ENCODE data around the gene ADORA3. TPM values are rescaled to one million over a fixed set of nuclear protein-coding genes. Genes with fewer than 3 reads are reported as not detected.
"Not testable (repeated sequence)": the region's sequence is repeated elsewhere in the genome, so short reads cannot be mapped to it uniquely, and the experiment has no call there.

Gene ADORA3
- 0.38 TPM for polyA plus RNA-seq (2012; ENCODE audit: missing spikeins)

DNA sequence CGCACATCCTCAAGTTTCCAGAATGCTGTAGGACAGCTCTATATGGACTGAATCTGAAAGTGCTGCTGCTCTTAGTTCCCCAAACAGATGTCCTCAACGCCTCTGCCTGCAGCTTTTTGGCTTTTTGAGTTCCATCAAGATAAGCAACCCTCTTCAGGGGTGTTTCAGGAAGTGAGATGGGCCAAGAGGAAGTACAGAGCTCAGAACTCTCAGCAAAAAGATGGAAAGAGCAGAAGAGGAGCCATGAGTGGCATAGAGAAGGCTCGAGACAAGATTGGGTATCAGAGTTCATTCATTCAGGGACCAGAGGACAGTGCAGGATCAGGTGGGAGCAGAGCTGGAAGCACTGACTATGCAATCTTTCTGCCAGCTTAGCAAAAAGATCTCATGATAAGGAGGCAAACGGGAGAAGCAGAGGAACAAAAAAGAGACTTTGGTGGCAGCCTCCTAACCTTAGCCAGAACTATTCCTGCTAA lies at the start of gene ADORA3, which contains the start of gene TMIGD3:
TSS of gene ADORA3 (minus strand) at position 49 of the 476 bp plus-strand sequence. CDS start 279 bp downstream, outside the sequence.
TSS of gene TMIGD3 (minus strand) at position 49 of the 476 bp plus-strand sequence. CDS start 279 bp downstream, outside the sequence.
- FAIRE-seq = no peak
- no peak for DNase-seq (ENCODE audit: insufficient read length)
- TF ChIP-seq POLR2AphosphoS5 (IDR thresholded peaks at IDR 0.05; ENCODE audit: low read depth, low read length) (no peak), TAF1 (IDR thresholded peaks at IDR 0.05; ENCODE audit: borderline replicate concordance, low read depth, low read length) (no peak), POLR2A (IDR thresholded peaks at IDR 0.05; ENCODE audit: low read depth, low read length) (no peak)

DNA sequence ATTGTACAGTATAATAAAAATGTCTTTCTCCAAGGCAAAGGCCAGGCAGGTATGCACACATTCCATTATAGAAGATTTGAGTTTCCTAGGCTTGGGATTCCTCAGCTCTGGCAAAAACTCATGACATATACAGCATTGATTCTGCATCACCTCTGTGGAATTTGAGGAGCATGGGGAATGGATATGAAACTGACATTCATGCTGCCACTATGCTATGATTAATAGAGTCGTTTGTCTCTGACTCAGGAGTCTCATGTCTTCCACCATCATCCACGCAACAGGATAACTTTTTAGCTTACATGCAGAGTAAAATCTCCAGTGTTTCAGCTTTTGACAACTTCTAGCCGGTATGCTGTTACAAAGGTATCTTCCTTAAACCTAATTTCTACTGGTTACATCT lies 49.8 kb upstream of the ADORA3 start:
- TF ChIP-seq TAF1 (IDR thresholded peaks at IDR 0.05; ENCODE audit: borderline replicate concordance, low read depth, low read length) (no peak), POLR2A (IDR thresholded peaks at IDR 0.05; ENCODE audit: low read depth, low read length) (no peak), POLR2AphosphoS5 (IDR thresholded peaks at IDR 0.05; ENCODE audit: low read depth, low read length) (no peak)
- no peak for FAIRE-seq
- DNase-seq (ENCODE audit: insufficient read length) = no peak

DNA sequence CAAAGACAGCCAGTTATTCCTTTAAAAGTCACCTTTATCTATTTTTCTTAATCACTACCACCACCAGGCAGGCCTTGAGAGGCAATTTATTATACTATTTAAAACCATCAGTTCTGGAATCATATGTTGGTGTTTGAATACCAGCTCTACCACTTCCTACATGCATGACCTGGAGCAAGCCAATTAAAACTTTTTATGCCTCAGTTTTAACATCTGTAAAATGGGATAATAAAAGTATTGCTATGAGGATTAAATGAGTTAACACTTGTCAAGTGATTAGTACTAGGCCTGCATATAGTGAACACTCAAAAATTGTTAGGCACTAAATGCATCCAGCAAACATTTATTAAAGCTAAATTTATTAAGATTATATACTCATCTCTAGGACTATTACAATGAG lies 49.2 kb upstream of the ADORA3 start:
- TF ChIP-seq TAF1 (IDR thresholded peaks at IDR 0.05; ENCODE audit: borderline replicate concordance, low read depth, low read length) = no peak
- TF ChIP-seq POLR2AphosphoS5 (IDR thresholded peaks at IDR 0.05; ENCODE audit: low read depth, low read length) = no peak
- no peak for TF ChIP-seq POLR2A (IDR thresholded peaks at IDR 0.05; ENCODE audit: low read depth, low read length)
- DNase-seq (ENCODE audit: insufficient read length) (no peak), FAIRE-seq (no peak)

DNA sequence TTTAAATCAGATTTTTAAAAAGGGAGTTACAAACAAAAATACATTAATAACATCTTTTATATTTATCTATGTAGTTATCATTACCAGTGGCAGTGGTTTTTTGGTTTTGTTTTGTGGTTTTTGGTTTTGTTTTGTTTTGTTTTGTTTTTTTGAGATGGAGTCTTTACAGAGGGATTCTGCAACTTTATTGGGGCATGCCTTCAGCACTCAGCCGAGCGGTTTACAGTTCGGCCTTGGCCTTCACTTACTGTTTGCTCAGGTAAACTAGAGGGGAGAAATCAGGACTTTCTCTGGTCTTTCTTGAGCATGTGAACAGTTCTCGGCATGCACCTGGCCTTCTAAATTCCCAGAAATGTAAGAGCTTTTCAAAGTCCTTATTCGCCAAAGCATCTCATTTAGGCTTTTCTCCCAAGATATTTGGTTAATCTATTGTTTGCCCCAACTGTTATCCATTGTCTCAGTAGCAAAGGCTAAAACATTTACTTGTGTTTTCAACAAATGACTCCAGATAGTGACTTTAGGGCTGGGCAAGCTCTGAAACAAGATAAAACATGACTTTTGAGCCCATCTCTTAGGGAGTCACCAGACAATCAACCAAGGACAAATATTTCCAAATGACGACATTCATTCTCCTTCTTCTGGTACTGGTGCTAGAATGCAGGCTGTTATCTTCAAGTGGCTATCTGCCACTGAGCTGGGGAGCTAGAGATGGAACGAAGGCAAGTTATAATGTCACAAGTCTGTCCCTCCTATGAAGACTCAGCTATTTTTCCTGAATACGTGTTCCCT lies 48.4 kb upstream of the ADORA3 start:
- TF ChIP-seq TAF1 (IDR thresholded peaks at IDR 0.05; ENCODE audit: borderline replicate concordance, low read depth, low read length) (no peak), POLR2A (IDR thresholded peaks at IDR 0.05; ENCODE audit: low read depth, low read length) (no peak), POLR2AphosphoS5 (IDR thresholded peaks at IDR 0.05; ENCODE audit: low read depth, low read length) (no peak)
- FAIRE-seq = no peak
- no peak for DNase-seq (ENCODE audit: insufficient read length)

DNA sequence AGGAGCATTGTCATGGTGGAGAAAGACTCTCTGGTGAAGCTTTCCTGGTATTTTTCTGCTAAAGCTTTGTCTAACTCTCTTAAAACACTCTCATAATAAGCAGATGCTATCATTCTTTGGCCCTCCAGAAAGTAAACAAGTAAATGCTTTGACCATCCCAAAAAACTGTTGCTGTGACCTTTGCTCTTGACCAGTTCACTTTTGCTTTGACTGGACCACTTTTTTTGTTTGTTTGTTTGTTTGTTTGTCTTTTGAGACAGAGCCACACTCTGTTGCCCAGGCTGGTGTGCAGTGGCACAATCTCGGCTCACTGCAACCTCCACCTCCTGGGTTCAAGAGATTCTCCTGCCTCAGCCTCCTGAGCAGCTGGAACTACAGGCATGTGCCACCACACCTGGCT lies 44.4 kb upstream of the ADORA3 start:
- FAIRE-seq; DNase-seq (ENCODE audit: insufficient read length): not testable (repeated sequence)

DNA sequence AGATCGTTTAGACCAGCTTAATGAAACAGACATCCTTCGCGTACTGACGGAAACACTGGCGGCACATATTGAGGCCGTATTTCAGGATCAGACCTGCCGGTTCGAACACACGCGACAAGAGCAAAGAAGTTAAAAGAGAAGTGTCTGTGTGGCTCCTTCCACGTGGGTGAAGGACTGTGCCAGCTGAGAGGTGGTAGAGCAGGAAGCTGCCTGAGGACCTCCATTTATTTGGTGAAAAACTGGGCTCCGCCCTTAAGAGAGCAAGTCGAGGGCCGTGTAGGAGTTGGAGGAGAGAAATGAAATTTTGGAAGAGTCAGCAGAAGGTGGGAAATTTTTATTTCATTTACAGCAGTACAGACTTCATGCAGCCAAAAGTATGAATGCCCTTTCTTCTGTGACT lies 38.8 kb upstream of the ADORA3 start:
- TF ChIP-seq POLR2A (IDR thresholded peaks at IDR 0.05; ENCODE audit: low read depth, low read length) (no peak), POLR2AphosphoS5 (IDR thresholded peaks at IDR 0.05; ENCODE audit: low read depth, low read length) (no peak), TAF1 (IDR thresholded peaks at IDR 0.05; ENCODE audit: borderline replicate concordance, low read depth, low read length) (no peak)
- FAIRE-seq (no peak), DNase-seq (ENCODE audit: insufficient read length) (no peak)

DNA sequence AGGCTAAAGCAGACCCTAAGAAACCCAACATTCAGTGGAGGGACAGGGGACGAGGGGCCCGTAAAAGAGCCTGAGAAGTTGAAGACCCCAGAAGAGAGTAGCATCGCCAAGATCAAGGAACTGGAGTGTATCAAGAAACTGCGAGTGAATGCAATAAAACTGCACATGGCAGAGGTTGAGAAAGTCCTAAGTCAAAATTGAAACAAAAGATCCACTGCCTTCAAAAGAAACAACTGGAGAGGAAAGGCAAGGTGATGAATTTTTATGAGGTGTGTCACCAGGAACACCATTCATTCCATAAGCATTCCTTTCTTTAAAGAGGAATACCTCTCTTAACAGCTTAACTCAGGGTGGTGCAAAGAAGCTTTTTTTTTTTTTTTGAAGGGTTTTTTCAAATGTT lies 38.3 kb upstream of the ADORA3 start:
- TF ChIP-seq POLR2A (IDR thresholded peaks at IDR 0.05; ENCODE audit: low read depth, low read length) = no peak
- no peak for TF ChIP-seq TAF1 (IDR thresholded peaks at IDR 0.05; ENCODE audit: borderline replicate concordance, low read depth, low read length)
- TF ChIP-seq POLR2AphosphoS5 (IDR thresholded peaks at IDR 0.05; ENCODE audit: low read depth, low read length) = no peak
- DNase-seq (ENCODE audit: insufficient read length) = no peak
- no peak for FAIRE-seq

DNA sequence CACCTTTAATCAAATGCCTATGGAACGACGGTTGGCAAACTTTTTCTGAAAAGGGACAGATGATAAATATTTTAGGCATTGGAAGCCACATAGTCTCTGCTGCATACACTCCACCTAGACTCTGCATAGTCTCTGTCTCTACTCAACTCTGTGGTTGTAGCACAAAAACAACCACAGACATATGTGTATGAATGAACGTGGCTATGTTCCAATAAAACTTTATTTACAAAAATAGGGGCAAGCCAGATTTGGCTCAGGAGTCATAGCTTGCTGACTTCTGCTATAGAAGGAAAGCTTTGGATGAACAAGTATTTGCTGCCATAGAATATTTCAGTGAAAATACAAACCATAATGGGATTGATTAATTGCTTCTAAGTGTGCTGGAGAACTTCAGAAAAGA lies 37.5 kb upstream of the ADORA3 start:
- FAIRE-seq (no peak), DNase-seq (ENCODE audit: insufficient read length) (no peak)
- TF ChIP-seq TAF1 (IDR thresholded peaks at IDR 0.05; ENCODE audit: borderline replicate concordance, low read depth, low read length) (no peak), POLR2AphosphoS5 (IDR thresholded peaks at IDR 0.05; ENCODE audit: low read depth, low read length) (no peak), POLR2A (IDR thresholded peaks at IDR 0.05; ENCODE audit: low read depth, low read length) (no peak)

DNA sequence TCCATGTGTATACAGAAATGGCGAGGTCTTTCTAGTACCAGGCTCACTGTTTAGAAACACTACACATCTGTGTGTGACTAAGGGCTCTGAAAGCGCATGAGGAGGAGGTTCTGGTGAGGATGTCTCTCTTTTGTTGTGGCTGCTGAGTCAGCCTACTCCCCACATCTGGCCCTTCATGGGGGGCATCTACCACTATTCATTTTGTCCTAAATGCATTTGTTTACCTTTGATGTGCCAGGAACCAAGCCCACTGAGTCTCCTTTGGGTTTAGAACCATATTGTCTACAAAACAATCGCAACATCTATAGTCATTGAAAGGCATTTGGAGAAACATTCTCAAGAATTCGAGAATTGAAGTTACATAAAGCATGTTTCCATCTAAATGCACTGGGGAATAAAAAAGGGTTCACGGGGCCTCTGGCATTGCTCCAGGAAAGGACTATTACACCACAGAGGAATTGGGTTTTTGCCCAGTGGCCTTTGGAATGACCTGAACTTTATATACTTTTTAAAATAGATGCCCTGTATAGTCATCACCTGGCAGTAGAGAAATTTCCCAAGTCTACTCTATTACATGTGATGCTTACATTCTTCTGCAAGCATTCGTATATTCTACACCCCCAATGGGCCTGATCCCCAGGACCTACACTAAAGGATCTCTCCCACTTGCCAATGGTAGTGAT lies 35.1 kb upstream of the ADORA3 start:
- DNase-seq (ENCODE audit: insufficient read length) (no peak), FAIRE-seq (no peak)
- no peak for TF ChIP-seq TAF1 (IDR thresholded peaks at IDR 0.05; ENCODE audit: borderline replicate concordance, low read depth, low read length)

DNA sequence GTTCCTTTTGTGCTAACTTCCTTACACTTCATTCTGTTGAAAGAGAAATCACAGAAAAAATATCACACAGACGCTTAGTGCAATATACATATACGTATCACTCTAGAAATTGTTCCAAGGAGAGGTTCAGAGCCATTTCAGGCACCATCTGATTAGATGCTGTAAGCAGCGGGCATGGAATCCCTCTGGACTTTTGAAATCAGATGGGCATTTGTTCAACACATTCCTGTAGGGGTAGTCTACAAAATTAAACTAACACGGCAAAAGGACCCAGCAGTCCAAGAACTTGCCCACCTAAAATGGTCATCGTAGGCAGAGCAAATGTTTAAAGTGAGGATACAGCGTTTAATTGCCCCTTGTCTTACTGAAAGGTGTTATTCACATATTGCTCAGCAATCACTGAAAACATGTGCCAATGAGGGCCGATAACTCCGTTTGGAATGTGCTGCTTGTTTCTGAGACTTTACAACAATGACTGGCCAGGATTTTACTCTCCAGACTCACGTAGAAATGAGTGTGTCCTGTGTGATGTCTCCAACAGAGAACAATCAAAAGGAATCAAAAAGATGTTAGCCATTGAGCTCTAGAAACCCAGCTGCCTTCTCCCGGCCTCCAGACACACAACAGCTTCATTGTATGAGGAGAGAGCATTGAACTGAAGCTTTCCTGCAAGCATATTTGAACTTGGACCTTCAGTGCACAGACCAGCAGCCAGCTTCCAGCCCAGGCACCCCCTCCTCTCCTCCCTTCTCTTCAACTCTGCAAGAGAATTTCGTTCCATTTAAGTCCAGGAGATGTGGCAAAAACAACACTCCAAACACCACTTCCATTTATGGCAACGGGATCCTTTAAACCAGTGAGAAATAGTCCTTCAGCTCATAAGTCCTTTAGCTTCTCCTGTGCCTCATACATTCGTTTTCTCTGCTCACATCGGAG lies 32.1 kb upstream of the ADORA3 start:
- no peak for FAIRE-seq
- TF ChIP-seq TAF1 (IDR thresholded peaks at IDR 0.05; ENCODE audit: borderline replicate concordance, low read depth, low read length) (no peak), POLR2AphosphoS5 (IDR thresholded peaks at IDR 0.05; ENCODE audit: low read depth, low read length) (no peak), POLR2A (IDR thresholded peaks at IDR 0.05; ENCODE audit: low read depth, low read length) (no peak)
- DNase-seq (ENCODE audit: insufficient read length) = no peak

DNA sequence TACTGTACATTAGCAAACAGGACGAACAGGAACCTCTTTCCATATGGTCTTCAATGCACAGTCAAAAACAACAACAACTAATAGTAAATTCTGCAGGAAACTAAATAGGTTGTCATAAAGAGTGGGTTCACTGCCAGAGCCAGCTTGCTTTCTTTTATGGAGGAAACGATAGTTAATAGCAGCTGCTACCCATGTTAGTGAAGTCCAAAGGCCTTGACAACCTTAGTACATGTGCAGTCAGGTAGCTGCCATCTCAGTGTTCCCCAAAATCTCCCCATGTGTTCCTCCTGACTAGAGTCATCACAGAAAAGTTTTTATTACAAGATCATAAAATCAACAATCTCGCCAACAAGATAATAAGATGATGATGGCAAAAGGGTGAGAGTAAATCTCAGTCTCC lies 16.6 kb upstream of the ADORA3 start:
- FAIRE-seq = no peak
- TF ChIP-seq POLR2A (IDR thresholded peaks at IDR 0.05; ENCODE audit: low read depth, low read length) = no peak
- TF ChIP-seq POLR2AphosphoS5 (IDR thresholded peaks at IDR 0.05; ENCODE audit: low read depth, low read length) = no peak
- no peak for TF ChIP-seq TAF1 (IDR thresholded peaks at IDR 0.05; ENCODE audit: borderline replicate concordance, low read depth, low read length)

More for the DNA sequence above, 16.6 kb upstream of the ADORA3 start:
- no peak for DNase-seq (ENCODE audit: insufficient read length)

All from GM12892 (cell line).